Stimulated activated CD8-positive, alpha-beta memory T cell treated with anti-CD3 and anti-CD28 coated beads, Interleukin-4, amount 100 ng/mL, for 24 hours (primary cell): ENCODE results near the gene PPP1R37.

ENCODE experiments used
- DNase-seq: peaks from one replicate; pipeline ENCODE4 v3.0.0-alpha.2; 2020; ENCODE audit warnings: low read depth

Gene PPP1R37

GRCh38 chr19:45138303-45138751 lies 45.3 kb downstream of the PPP1R37 start:
- no peak for DNase-seq

- DNase-seq = no peak
Observed at GRCh38 chr19:45139286-45140143, 46.5 kb downstream of the PPP1R37 start.

GRCh38 chr19:45140144-45140503 lies 47.1 kb downstream of the PPP1R37 start:
- no peak for DNase-seq

DNA sequence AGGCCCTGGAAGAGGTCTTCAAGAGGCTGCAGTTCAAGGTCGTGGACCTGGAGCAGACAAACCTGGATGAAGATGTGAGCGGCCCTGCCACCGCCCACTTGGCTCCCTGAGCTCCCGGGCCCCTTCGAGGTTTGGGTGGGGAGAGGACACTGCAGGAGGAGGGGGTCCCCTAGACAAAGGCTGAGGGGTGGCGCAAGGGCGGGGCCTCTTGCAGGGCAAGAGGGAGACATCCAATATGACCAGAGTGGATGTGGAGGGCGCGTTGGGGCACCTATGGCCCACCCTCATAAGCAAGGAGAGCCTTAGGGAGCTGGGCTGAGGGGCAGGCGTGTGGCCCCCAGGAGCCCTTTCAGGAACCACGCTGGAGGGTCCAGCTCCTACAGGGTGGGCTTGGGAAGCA lies 47.6 kb downstream of the PPP1R37 start:
- DNase-seq = no peak

GRCh38 chr19:45141203-45141900 lies 48.4 kb downstream of the PPP1R37 start:
- DNase-seq = no peak

GRCh38 chr19:45142016-45142725 lies 49.2 kb downstream of the PPP1R37 start:
- no peak for DNase-seq

GRCh38 chr19:45142726-45143110 lies 49.7 kb downstream of the PPP1R37 start:
- no peak for DNase-seq

DNA sequence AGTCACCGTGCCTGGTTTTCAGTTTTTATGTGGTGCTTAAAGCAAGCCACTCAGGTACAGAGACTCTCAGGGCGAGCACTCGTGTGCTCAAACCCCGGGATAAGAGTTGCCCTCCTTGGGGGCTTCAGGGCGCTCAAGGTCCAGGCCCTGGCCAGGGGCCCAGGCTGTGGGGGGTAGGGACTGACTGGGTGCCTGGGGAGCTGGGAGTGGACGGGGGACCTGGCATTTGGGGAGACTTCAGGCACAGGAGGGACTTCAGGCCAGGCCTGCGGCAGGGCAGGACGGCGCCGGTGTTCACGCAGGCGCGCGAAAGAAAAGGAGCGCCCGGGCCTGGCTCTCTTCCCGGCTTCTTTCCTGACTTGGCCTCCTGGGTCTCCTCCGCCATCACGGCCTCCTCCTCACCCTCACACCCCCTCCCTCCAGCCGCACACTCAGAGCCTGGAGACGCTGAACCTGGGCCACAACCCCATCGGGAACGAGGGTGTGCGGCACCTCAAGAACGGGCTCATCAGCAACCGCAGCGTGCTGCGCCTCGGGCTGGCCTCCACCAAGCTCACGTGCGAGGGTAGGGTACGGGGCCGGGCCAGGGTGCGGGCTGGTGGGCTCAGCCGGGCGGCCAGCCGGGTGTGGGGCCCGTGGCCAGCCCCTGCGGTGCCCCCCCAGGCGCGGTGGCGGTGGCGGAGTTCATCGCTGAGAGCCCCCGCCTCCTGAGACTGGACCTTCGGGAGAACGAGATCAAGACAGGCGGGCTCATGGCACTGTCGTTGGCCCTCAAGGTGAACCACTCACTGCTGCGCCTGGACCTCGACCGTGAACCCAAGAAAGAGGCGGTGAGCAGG lies 51.7 kb downstream of the PPP1R37 start:
- DNase-seq = no peak

DNA sequence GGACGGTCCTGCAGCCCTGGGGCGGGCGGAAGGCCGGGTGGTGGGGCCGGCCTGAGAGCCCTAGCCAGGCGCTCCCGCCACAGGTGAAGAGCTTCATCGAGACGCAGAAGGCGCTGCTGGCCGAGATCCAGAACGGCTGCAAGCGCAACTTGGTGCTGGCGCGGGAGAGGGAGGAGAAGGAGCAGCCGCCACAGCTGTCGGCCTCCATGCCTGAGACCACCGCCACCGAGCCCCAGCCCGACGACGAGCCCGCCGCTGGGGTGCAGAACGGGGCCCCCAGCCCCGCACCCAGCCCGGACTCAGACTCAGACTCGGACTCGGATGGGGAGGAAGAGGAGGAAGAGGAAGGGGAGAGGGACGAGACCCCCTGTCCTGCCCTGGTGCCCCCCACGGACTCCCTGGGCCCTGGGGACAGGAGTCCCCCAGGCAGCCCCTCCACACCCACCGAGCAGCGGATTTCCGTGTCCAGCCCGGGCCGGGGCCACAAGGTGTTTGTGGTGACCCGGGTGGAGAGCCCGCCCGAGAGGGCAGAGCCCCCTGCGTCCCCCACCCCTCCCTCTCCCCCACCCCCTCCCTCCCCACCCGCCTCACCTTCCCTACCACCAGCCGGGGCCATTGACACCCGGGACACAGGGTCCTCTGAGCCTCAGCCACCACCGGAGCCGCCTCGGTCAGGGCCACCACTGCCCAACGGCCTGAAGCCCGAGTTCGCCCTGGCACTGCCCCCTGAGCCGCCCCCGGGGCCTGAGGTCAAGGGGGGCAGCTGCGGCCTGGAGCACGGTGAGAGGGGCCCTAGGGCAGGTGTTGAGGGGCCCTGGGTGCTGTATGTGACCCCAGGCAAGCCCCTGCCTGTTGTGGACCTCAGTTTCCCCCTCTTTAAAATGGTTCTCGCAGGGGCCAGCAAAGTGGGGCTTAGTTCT lies 52.6 kb downstream of the PPP1R37 start:
- no peak for DNase-seq

- no peak for DNase-seq
Observed at GRCh38 chr19:45146251-45146650, 53.3 kb downstream of the PPP1R37 start.

GRCh38 chr19:45146741-45147205 lies 53.8 kb downstream of the PPP1R37 start:
- DNase-seq = no peak

DNA sequence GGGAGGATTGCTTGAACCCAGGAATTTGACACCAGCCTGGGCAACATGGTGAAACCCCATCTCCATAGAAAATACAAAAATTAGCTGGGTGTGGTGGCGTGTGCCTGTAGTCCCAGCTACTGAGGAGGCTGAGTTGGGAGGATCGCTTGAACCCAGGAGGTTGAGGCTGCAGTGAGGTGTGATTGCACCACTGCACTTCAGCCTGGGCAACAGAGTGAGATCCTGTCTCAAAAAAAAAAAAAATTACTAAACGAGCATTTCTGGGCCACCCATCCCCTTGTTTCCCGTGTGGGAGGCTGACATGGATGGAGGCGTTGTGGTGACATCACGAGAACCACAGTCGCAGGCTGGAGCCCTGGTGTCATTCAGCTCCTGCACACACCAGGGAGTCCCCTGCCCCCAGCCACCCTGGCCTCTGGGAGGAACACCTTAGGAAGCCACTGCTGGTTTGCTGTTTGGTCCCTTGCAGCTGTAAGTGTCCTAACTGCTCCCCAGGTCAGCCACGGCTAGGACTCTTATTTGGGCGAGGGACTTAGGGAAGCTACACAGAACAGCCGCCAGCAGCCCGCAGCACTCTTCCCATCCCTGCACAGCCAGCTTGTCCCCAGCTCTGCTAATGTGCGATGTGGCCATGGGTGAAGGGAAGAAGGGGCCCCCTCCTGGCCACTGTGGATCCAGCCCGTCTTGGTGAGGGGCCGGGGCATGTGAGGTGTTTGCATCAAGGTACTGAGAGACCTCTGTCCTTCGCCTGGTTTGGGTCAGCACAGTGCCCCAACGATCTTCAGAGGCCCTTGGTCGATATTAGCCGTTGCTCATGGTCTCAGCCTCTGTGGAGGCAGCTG lies 55.1 kb downstream of the PPP1R37 start:
- DNase-seq = no peak

DNA sequence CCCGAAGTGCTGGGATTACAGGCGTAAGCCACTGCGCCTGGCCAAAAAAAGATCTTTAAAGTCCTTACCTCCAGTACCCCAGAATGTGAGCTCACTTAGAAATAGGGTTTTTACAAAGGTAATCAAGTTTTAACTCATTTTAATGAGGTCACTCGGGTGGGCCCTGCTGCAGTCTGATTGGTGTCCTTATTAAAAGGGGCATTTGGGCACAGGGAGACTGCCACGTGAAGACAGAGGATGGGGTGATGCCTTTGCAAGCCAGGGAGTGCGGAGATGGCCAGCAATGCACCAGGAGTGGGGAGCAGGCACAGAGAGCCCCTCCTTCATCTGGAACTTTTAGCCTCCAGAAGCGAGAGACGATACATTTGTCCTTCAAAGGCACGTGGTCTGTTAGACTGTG lies 56.1 kb downstream of the PPP1R37 start:
- no peak for DNase-seq

- no peak for DNase-seq
Observed at GRCh38 chr19:45150180-45150579, 57.2 kb downstream of the PPP1R37 start.

DNA sequence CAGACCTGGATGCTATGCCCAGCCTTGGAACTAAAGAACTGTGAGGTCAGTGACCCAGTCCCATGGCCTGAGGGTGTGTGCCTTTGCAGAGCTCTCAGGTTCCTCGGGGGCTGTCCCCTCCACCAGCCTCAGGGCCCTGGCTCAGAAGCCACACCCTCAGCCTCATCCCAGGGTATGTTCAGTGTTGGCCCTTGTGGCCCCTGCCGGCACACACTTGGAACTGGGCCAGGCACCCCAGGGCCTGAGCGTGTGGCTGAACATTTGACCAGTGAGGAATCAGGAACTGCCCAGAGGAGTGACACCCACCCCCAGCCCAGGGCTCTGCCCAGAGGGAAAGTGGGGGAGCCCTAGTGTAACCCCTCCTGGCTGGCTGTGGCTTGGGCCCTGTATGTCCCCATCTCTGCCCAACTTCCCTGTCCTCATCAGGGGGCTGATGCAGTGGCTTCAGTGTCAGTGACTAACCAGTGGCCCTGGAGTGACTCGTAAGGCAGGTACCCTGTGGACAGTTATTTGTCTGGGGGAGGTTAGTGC lies 57.8 kb downstream of the PPP1R37 start:
- DNase-seq = no peak

GRCh38 chr19:45151320-45151719 lies 58.3 kb downstream of the PPP1R37 start:
- no peak for DNase-seq

- no peak for DNase-seq
Observed at GRCh38 chr19:45151821-45152503, 59.0 kb downstream of the PPP1R37 start.

DNA sequence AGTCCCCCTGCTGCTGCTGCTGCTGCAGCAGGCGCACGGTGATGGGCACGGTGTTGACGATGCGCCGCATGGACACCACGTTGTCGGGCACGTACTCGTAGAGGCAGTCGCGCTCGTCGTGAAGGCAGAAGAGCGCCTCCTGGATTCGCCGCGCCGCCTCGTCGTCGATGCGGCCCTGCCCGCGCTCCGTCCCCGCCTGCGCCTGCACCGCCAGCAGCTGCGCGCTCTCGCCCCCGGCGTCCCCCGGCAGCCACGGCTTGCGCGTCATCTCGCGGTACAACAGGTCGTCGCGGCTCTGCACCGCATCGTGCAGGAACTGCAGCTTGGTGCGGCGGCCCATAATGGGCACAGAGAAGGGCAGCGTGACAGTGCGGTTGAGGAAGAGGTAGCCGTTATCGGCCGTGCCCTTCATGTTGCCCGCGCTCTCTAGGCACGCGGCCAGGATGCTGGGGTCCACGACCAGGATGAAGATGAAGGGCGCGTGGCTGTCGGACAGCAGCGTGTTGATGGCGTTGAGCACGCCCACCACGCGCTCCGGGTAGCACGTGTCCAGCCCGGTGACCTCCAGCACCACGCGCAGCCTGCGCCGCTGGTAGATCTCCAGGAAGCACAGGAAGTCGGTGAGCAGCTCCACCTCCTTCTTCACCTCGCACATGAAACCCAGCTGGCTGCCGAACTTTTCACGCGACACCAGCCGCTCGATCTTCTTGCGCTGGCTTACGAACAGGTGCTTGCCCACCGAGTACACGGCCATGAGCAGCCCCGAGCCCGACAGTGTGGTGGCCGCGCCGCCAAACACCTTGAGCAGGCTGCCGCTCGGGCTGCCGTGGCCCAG lies 59.7 kb downstream of the PPP1R37 start:
- no peak for DNase-seq
